ENCODE data around the gene CPNE6. TPM values are rescaled to one million over a fixed set of nuclear protein-coding genes. Genes with fewer than 3 reads are reported as not detected.

Gene CPNE6
- total and polyA plus RNA-seq, 12 donors, result 0.07 to 1.4 (median 0.22) TPM; not detected in 7

DNA sequence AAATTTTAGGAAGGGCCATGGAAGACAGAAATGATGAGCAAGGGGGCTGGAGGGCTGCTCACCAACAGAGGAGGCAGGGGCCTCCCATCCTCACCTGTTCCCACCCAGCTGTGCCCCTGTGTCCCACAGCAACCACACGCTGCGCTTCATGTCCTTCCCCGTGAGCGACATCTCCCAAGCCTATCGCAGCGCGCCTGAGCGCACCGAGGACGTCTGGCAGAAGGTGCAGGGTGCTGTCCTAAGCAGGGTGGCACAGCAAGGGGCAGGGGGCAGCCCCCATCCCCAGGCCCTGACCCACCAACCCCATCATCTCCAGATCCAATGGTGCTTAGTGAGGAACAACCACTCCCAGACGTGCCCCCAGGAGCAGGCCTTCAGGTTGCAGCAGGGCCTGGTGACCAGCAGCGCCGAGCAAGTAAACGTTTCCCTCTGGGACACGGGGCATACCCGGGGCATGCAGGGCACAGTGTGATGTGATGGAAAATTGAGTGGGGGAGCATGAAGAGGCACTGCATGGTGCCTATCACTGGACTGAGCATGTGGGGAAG lies 11.4 kb upstream of the CPNE6 start:
- intact Hi-C loops (cut with DNase I), result loop anchor here (5.0 to 10.0 kb wide), 3 partner anchors 32 to 235 kb away; partner anchors contain the start of genes PCK2 (in 2 of the 2), DHRS1 (in 1 of the 2) and NOP9 (in 1 of the 2)
- TF ChIP-seq POLR2A (IDR thresholded peaks at IDR 0.05), result no peak
- no peak for TF ChIP-seq CTCF (IDR thresholded peaks at IDR 0.05)
- no peak for DNase-seq
- Histone ChIP-seq H3K27me3 (no peaks in the 10 kb centered on the region), H3K4me1 (replicated peaks in 1 of 2) (peaks cover 0 to 4% of the 10 kb centered on the region in 2 donors), H3K27ac (no peak overlapping the region), H3K9me3 (replicated peaks in 1 of 3) (no peaks in the 10 kb centered on the region), H3K4me3 (no peak overlapping the region), H3K36me3 (replicated peaks in 1 of 2) (no peaks in the 10 kb centered on the region)
- WGBS, 4 donors, result 90 to 95% (median 94%) methylated on average over 7 to 16 of the region's 16 CpGs

GRCh38 chr14:24060443-24060842 lies 10.9 kb upstream of the CPNE6 start:
- intact Hi-C loops (cut with DNase I), result loop anchor here in 1 of 2 donors (10.0 kb wide), 1 partner anchor 94 kb away; no protein-coding TSS in a partner anchor
- no peak for TF ChIP-seq POLR2A (IDR thresholded peaks at IDR 0.05)
- TF ChIP-seq CTCF (IDR thresholded peaks at IDR 0.05), result no peak
- Histone ChIP-seq H3K27ac (no peak overlapping the region), H3K9me3 (replicated peaks in 1 of 3) (no peaks in the 10 kb centered on the region), H3K27me3 (no peaks in the 10 kb centered on the region), H3K4me1 (replicated peaks in 1 of 2) (peaks cover 0 to 4% of the 10 kb centered on the region in 2 donors), H3K36me3 (replicated peaks in 1 of 2) (no peaks in the 10 kb centered on the region), H3K4me3 (no peak overlapping the region)
- no peak for DNase-seq
- WGBS, 4 donors, result 91 to 100% (median 95%) methylated on average over 5 to 10 of the region's 10 CpGs

- Histone ChIP-seq H3K27me3 (no peaks in the 10 kb centered on the region), H3K27ac (no peak overlapping the region), H3K4me3 (no peak overlapping the region), H3K36me3 (replicated peaks in 1 of 2) (no peaks in the 10 kb centered on the region), H3K9me3 (replicated peaks in 1 of 3) (no peaks in the 10 kb centered on the region), H3K4me1 (replicated peaks in 1 of 2) (peaks cover 0 to 4% of the 10 kb centered on the region in 2 donors)
- intact Hi-C loops (cut with DNase I), result loop anchor here in 1 of 2 donors (10.0 kb wide), 1 partner anchor 94 kb away; no protein-coding TSS in a partner anchor
- WGBS, 4 donors, result 95 to 99% (median 97%) methylated on average over 7 of the region's 7 CpGs
- DNase-seq, result no peak
- TF ChIP-seq CTCF (IDR thresholded peaks at IDR 0.05) (no peak), POLR2A (IDR thresholded peaks at IDR 0.05) (no peak)
These were observed 10.1 kb upstream of the CPNE6 start for GRCh38 chr14:24060984-24061913.
